GM12891 (cell line): ENCODE measurements around the gene FKBP15. TPM values are rescaled to one million over a fixed set of nuclear protein-coding genes. Genes with fewer than 3 reads are reported as not detected.
A peak's percentile ranks its signal among the peaks of the same experiment; 100 is the strongest.

Experiments
- DNase-seq: peaks from one replicate; pipeline ENCODE4 v3.0.0; 2011; ENCODE audit warnings: low spot score; ENCODE audit not compliant: insufficient read length
- FAIRE-seq: peaks from 2 replicates; lab custom pipeline; 2011; peaks lifted over from hg19 to GRCh38; lab: Jason Lieb, UNC
- PAX5 ChIP-seq: IDR thresholded peaks from 2 replicates; pipeline ENCODE4 v1.6.1; 2011; ENCODE audit warnings: low read length, moderate library complexity, mild to moderate bottlenecking; ENCODE audit not compliant: insufficient read depth, severe bottlenecking
- POLR2A ChIP-seq: IDR thresholded peaks from 2 replicates; pipeline ENCODE4 v1.6.1; 2011; ENCODE audit warnings: low read depth, low read length, control low read depth
- POLR2AphosphoS5 ChIP-seq: IDR thresholded peaks from 2 replicates; pipeline ENCODE4 v1.6.1; 2011; ENCODE audit warnings: low read depth, low read length, control low read depth
- POU2F2 ChIP-seq: IDR thresholded peaks from 2 replicates; pipeline ENCODE4 v1.6.1; 2011; ENCODE audit warnings: low read depth, mild to moderate bottlenecking, control low read depth, low read length, moderate library complexity
- SPI1 ChIP-seq: IDR thresholded peaks from 2 replicates; pipeline ENCODE4 v1.6.1; 2011; ENCODE audit warnings: low read depth, low read length, control low read depth
- TAF1 ChIP-seq: IDR thresholded peaks from 2 replicates; pipeline ENCODE4 v1.6.1; 2011; ENCODE audit warnings: low read depth, low read length, control low read depth
- polyA plus RNA-seq: library from polyadenylated mRNA; unstranded; fragments of >200 nt; gene quantifications from one replicate; pipeline ENCODE4 v1.2.1, GENCODE V29; 2012; ENCODE audit warnings: low read depth, missing spikeins, inconsistent platforms; ENCODE audit not compliant: missing spikeins

Gene FKBP15, protein sequence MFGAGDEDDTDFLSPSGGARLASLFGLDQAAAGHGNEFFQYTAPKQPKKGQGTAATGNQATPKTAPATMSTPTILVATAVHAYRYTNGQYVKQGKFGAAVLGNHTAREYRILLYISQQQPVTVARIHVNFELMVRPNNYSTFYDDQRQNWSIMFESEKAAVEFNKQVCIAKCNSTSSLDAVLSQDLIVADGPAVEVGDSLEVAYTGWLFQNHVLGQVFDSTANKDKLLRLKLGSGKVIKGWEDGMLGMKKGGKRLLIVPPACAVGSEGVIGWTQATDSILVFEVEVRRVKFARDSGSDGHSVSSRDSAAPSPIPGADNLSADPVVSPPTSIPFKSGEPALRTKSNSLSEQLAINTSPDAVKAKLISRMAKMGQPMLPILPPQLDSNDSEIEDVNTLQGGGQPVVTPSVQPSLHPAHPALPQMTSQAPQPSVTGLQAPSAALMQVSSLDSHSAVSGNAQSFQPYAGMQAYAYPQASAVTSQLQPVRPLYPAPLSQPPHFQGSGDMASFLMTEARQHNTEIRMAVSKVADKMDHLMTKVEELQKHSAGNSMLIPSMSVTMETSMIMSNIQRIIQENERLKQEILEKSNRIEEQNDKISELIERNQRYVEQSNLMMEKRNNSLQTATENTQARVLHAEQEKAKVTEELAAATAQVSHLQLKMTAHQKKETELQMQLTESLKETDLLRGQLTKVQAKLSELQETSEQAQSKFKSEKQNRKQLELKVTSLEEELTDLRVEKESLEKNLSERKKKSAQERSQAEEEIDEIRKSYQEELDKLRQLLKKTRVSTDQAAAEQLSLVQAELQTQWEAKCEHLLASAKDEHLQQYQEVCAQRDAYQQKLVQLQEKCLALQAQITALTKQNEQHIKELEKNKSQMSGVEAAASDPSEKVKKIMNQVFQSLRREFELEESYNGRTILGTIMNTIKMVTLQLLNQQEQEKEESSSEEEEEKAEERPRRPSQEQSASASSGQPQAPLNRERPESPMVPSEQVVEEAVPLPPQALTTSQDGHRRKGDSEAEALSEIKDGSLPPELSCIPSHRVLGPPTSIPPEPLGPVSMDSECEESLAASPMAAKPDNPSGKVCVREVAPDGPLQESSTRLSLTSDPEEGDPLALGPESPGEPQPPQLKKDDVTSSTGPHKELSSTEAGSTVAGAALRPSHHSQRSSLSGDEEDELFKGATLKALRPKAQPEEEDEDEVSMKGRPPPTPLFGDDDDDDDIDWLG
- polyA plus RNA-seq, result 22.1 TPM

- TF ChIP-seq PAX5 (no peak), POU2F2 (peak; percentile 56; the same call in 1 of the 2 replicates), POLR2AphosphoS5 (peak; percentile 59; the same call in 1 of the 2 replicates), SPI1 (peak; percentile 43), TAF1 (peak; percentile 27; the same call in 1 of the 2 replicates), POLR2A (peak; percentile 37; the same call in 1 of the 2 replicates)
- peak; percentile 94 for FAIRE-seq
- peak; percentile 82 for DNase-seq
Measured at GRCh38 chr9:113221003-113221799, at the start of gene FKBP15, which contains the start of gene SLC31A1. TSS of gene FKBP15 (minus strand) at chr9:113221277. CDS start at chr9:113221243, 34 bp downstream. TSS of gene SLC31A1 (plus strand) at chr9:113221544. CDS start at chr9:113256149, 34,605 bp downstream.

GRCh38 chr9:113269871-113270270 lies 48.8 kb upstream of the FKBP15 start:
- DNase-seq, result no peak
- TF ChIP-seq POLR2A (no peak), SPI1 (no peak), TAF1 (no peak), POU2F2 (no peak)
- FAIRE-seq, result no peak

GRCh38 chr9:113269355-113269754 lies 48.3 kb upstream of the FKBP15 start:
- no peak for DNase-seq
- TF ChIP-seq SPI1 (no peak), PAX5 (no peak), POU2F2 (no peak), POLR2A (no peak)
- FAIRE-seq, result no peak

- FAIRE-seq, result no peak
- TF ChIP-seq POLR2AphosphoS5 (no peak), TAF1 (no peak), POU2F2 (no peak), PAX5 (no peak), SPI1 (no peak), POLR2A (no peak)
Measured at GRCh38 chr9:113267911-113268566, 47.0 kb upstream of the FKBP15 start.

GRCh38 chr9:113266174-113266573 lies 45.1 kb upstream of the FKBP15 start:
- DNase-seq (no peak), FAIRE-seq (no peak)
- TF ChIP-seq PAX5 (no peak), POLR2A (no peak), SPI1 (no peak)

More at GRCh38 chr9:113267911-113268566, 47.0 kb upstream of the FKBP15 start:
- DNase-seq, result no peak

GRCh38 chr9:113261917-113262671 lies 41.0 kb upstream of the FKBP15 start:
- DNase-seq (no peak), FAIRE-seq (no peak)
- TF ChIP-seq TAF1 (no peak), POLR2AphosphoS5 (no peak), PAX5 (no peak), SPI1 (no peak), POLR2A (no peak), POU2F2 (no peak)

- DNase-seq (no peak), FAIRE-seq (no peak)
- TF ChIP-seq PAX5 (no peak), SPI1 (no peak), POU2F2 (no peak), TAF1 (no peak), POLR2A (no peak), POLR2AphosphoS5 (no peak)
Measured at GRCh38 chr9:113258282-113258681, 37.2 kb upstream of the FKBP15 start.

- DNase-seq (no peak), FAIRE-seq (no peak)
- TF ChIP-seq SPI1 (no peak), POU2F2 (no peak), TAF1 (no peak), POLR2A (no peak), POLR2AphosphoS5 (no peak), PAX5 (no peak)
Measured at GRCh38 chr9:113257863-113258262, 36.8 kb upstream of the FKBP15 start.
